ENCODE measurements around the gene OR51B4. TPM values are rescaled to one million over a fixed set of nuclear protein-coding genes. Genes with fewer than 3 reads are reported as not detected.

OR51B4 gene
- total RNA-seq, 1 experiment from 2014 or later, result not detected

GRCh38 chr11:5274395-5274794, 27.4 kb downstream of the OR51B4 start:
- H3K4me1 Mint-ChIP-seq, result peaks cover 5 to 7% of the 10 kb centered on the region in 2 experiments
- no peak overlapping the region for H3K4me2 ChIP-seq (ENCODE audit: insufficient read depth, insufficient read length, low read length)
- no peak overlapping the region for H3K23ac ChIP-seq (ENCODE audit: insufficient read length, low read depth, low read length)
- no peaks in the 10 kb centered on the region for H3K27me3 Mint-ChIP-seq (ENCODE audit: low read depth)
- H3K9me3 ChIP-seq (ENCODE audit: control insufficient read depth, low read depth, low read length), result no peaks in the 10 kb centered on the region
- H2BK12ac ChIP-seq (ENCODE audit: insufficient read length, low read depth, low read length), result no peak overlapping the region
- H4K91ac ChIP-seq (ENCODE audit: insufficient read length, low read depth, low read length), result no peak overlapping the region
- no peaks in the 10 kb centered on the region for H3K4me1 ChIP-seq (ENCODE audit: insufficient read depth, low read length)
- H3K36me3 Mint-ChIP-seq (ENCODE audit: insufficient read depth in 1 of 3, low read depth in 3 of 3), result no peaks in the 10 kb centered on the region
- no peak overlapping the region for H2AK5ac ChIP-seq (ENCODE audit: insufficient read length, low read length)
- H2AFZ ChIP-seq (ENCODE audit: low read length), result no peak overlapping the region
- H2BK5ac ChIP-seq (ENCODE audit: insufficient read length, low read length), result no peak overlapping the region
- no peak overlapping the region for H3T11ph ChIP-seq (ENCODE audit: low read length)
- no peaks in the 10 kb centered on the region for H3K79me2 ChIP-seq (ENCODE audit: insufficient read depth, low read length)
- H3K9me3 Mint-ChIP-seq, result no peaks in the 10 kb centered on the region
- no CpG with 5 or more reads among the region's 5 CpGs for WGBS (ENCODE audit: extremely low coverage, insufficient read length, low lambda C conversion rate)
- H3K27ac ChIP-seq (ENCODE audit: insufficient read length, low read depth, low read length), result no peak overlapping the region
- H3K4ac ChIP-seq (ENCODE audit: low read depth, low read length), result no peak overlapping the region
- no peak overlapping the region for H4K5ac ChIP-seq (ENCODE audit: insufficient read length, low read depth, low read length)
- no peak overlapping the region for H2BK20ac ChIP-seq (ENCODE audit: low read depth, low read length, poor library complexity, severe bottlenecking)
- no peak overlapping the region for H2BK15ac ChIP-seq (ENCODE audit: low read depth, low read length)
- H3K4me3 Mint-ChIP-seq, result no peak overlapping the region
- no peak overlapping the region for H2BK120ac ChIP-seq (ENCODE audit: low read depth, low read length, poor library complexity, severe bottlenecking)
- H3K9ac ChIP-seq (ENCODE audit: extremely low read depth, insufficient read length, low read length), result no peak overlapping the region
- no peak for DNase-seq
- no peaks in the 10 kb centered on the region for H3K27me3 ChIP-seq (ENCODE audit: insufficient read depth, low read length)
- no peak overlapping the region for H4K8ac ChIP-seq (replicated peaks; ENCODE audit: insufficient read length, low read depth, low read length)
- peak overlapping the region in 1 of 3 experiments; percentile 87; a peak in 1 of 7 replicates for H3K27ac Mint-ChIP-seq
- H3K56ac ChIP-seq (ENCODE audit: insufficient read length, low read depth, low read length), result no peak overlapping the region
- H3K14ac ChIP-seq (ENCODE audit: insufficient read depth, low read length), result no peak overlapping the region
- no peaks in the 10 kb centered on the region for H3K79me1 ChIP-seq (ENCODE audit: insufficient read depth, low read depth, low read length, poor library complexity, severe bottlenecking)
- no peaks in the 10 kb centered on the region for H3K23me2 ChIP-seq (ENCODE audit: insufficient read length, low read depth, low read length, poor library complexity, severe bottlenecking)
- no peaks in the 10 kb centered on the region for H4K20me1 ChIP-seq (ENCODE audit: control insufficient read depth, insufficient read depth, insufficient read length)
- H3K18ac ChIP-seq (ENCODE audit: insufficient read length, low read depth, low read length), result no peak overlapping the region
- TF ChIP-seq CTCF (conservative IDR thresholded peaks at IDR 0.05), result no peak

Measured in H9 (cell line).